GM18951 (cell line): ENCODE data around the gene CORO2A.

ENCODE experiments used
- POLR2A ChIP-seq: IDR thresholded peaks from 4 replicates; pipeline ENCODE4 v1.6.1; 2011; ENCODE audit warnings: mild to moderate bottlenecking; ENCODE audit not compliant: insufficient read length, insufficient read depth; ENCODE audit errors: extremely low read depth
- in situ Hi-C: fragments of 300-500 bp; cut with MboI; formaldehyde crosslinking; loops from one replicate; pipeline ENCODE4 v1.12.0; 2022; ENCODE audit warnings: low sequenced_read_pairs, mixed read lengths, inconsistent platforms; ENCODE audit not compliant: unreplicated experiment

Gene CORO2A

GRCh38 chr9:98159790-98160189, 32.6 kb downstream of the CORO2A start:
- in situ Hi-C loops: no loop called here
- no peak for TF ChIP-seq POLR2A

- in situ Hi-C loops: no loop called here
- TF ChIP-seq POLR2A: no peak
Observed at GRCh38 chr9:98159301-98159700, 33.1 kb downstream of the CORO2A start.

- in situ Hi-C loops: no loop called here
Observed at GRCh38 chr9:98158071-98158831, 34.2 kb downstream of the CORO2A start.

GRCh38 chr9:98157372-98157771, 35.1 kb downstream of the CORO2A start:
- no peak for TF ChIP-seq POLR2A
- in situ Hi-C loops: no loop called here

More at GRCh38 chr9:98158071-98158831, 34.2 kb downstream of the CORO2A start:
- no peak for TF ChIP-seq POLR2A

- TF ChIP-seq POLR2A: no peak
- in situ Hi-C loops: no loop called here
Observed at GRCh38 chr9:98154678-98155077, 37.8 kb downstream of the CORO2A start.

- TF ChIP-seq POLR2A: no peak
- in situ Hi-C loops: no loop called here
Observed at GRCh38 chr9:98152526-98152925, 39.9 kb downstream of the CORO2A start.

GRCh38 chr9:98150721-98151120, 41.7 kb downstream of the CORO2A start:
- no peak for TF ChIP-seq POLR2A
- in situ Hi-C loops: no loop called here

GRCh38 chr9:98150164-98150563, 42.3 kb downstream of the CORO2A start:
- no peak for TF ChIP-seq POLR2A
- in situ Hi-C loops: no loop called here

GRCh38 chr9:98149422-98149821, 43.0 kb downstream of the CORO2A start:
- in situ Hi-C loops: no loop called here

GRCh38 chr9:98148486-98148885, 44.0 kb downstream of the CORO2A start:
- in situ Hi-C loops: no loop called here
- TF ChIP-seq POLR2A: no peak

More at GRCh38 chr9:98149422-98149821, 43.0 kb downstream of the CORO2A start:
- TF ChIP-seq POLR2A: no peak

GRCh38 chr9:98147582-98147981, 44.9 kb downstream of the CORO2A start:
- in situ Hi-C loops: no loop called here
- TF ChIP-seq POLR2A: no peak

- in situ Hi-C loops: no loop called here
- TF ChIP-seq POLR2A: no peak
Observed at GRCh38 chr9:98146101-98146991, 46.1 kb downstream of the CORO2A start.

GRCh38 chr9:98144631-98145030, 47.8 kb downstream of the CORO2A start:
- in situ Hi-C loops: no loop called here

GRCh38 chr9:98144076-98144475, 48.4 kb downstream of the CORO2A start:
- in situ Hi-C loops: no loop called here

More at GRCh38 chr9:98144631-98145030, 47.8 kb downstream of the CORO2A start:
- TF ChIP-seq POLR2A: no peak

GRCh38 chr9:98142925-98143481, 49.4 kb downstream of the CORO2A start:
- in situ Hi-C loops: no loop called here
- TF ChIP-seq POLR2A: no peak

More at GRCh38 chr9:98144076-98144475, 48.4 kb downstream of the CORO2A start:
- TF ChIP-seq POLR2A: no peak
